HEK293 (cell line): ENCODE data around the gene PNCK.

Experiments
- GLI2 ChIP-seq: fragments of 450-650 bp; formaldehyde crosslinking; IDR thresholded peaks from 2 replicates; pipeline ENCODE4; 2017; ENCODE audit warnings: missing biosample characterization, missing genetic modification characterization, low read depth, borderline replicate concordance
- IKZF3 ChIP-seq: fragments of 450-650 bp; IDR thresholded peaks from 2 replicates; pipeline ENCODE4 v1.5.0; 2018; ENCODE audit warnings: missing biosample characterization, mild to moderate bottlenecking, missing genetic modification characterization, moderate library complexity
- OSR2 ChIP-seq: fragments of 450-650 bp; formaldehyde crosslinking; IDR thresholded peaks from 2 replicates; pipeline ENCODE4 v1.5.1; 2016; ENCODE audit warnings: missing biosample characterization, missing genetic modification characterization
- SALL2 ChIP-seq: fragments of 450-650 bp; formaldehyde crosslinking; IDR thresholded peaks from 2 replicates; pipeline ENCODE4 v1.5.0; 2017; ENCODE audit warnings: missing biosample characterization, mild to moderate bottlenecking, missing genetic modification characterization, borderline replicate concordance
- SCRT2 ChIP-seq: fragments of 450-650 bp; formaldehyde crosslinking; IDR thresholded peaks from 2 replicates; pipeline ENCODE4 v1.5.1; 2016; ENCODE audit warnings: missing biosample characterization, missing genetic modification characterization
- YY1 ChIP-seq: fragments of 450-650 bp; formaldehyde crosslinking; IDR thresholded peaks from 2 replicates; pipeline ENCODE4 v1.5.1; 2018; ENCODE audit warnings: missing biosample characterization, missing genetic modification characterization
- ZIC2 ChIP-seq: fragments of 450-650 bp; formaldehyde crosslinking; IDR thresholded peaks from 2 replicates; pipeline ENCODE4 v1.5.1; 2016; ENCODE audit warnings: missing biosample characterization, missing genetic modification characterization
- ZNF174 ChIP-seq: fragments of 450-650 bp; formaldehyde crosslinking; IDR thresholded peaks from 2 replicates; pipeline ENCODE4 v1.5.0; 2017; ENCODE audit warnings: missing biosample characterization, mild to moderate bottlenecking, missing genetic modification characterization
- ZNF19 ChIP-seq: fragments of 450-650 bp; formaldehyde crosslinking; IDR thresholded peaks from 2 replicates; pipeline ENCODE4; 2016; ENCODE audit warnings: missing biosample characterization, missing genetic modification characterization, low read depth
- ZNF248 ChIP-seq: fragments of 450-650 bp; formaldehyde crosslinking; IDR thresholded peaks from 2 replicates; pipeline ENCODE4 v1.5.1; 2017; ENCODE audit warnings: missing biosample characterization, missing genetic modification characterization
- ZNF274 ChIP-seq, 2 experiments: fragments of 200-500 bp in 1 of 2; fragments of 450-650 bp in 1 of 2; sonication (Bioruptor generic) in 1 of 2; formaldehyde crosslinking in 1 of 2; IDR thresholded peaks; 2 replicates each; pipeline versions ENCODE4 v1.5.1 to v1.6.1; 2014 to 2016; ENCODE audit warnings: borderline replicate concordance in 1 of 2, inconsistent platforms in 1 of 2, low read length in 1 of 2, missing biosample characterization in 1 of 2, missing genetic modification characterization in 1 of 2
- ZNF324 ChIP-seq: fragments of 450-650 bp; formaldehyde crosslinking; IDR thresholded peaks from 2 replicates; pipeline ENCODE4 v1.5.1; 2016; ENCODE audit warnings: missing biosample characterization, missing genetic modification characterization
- ZNF416 ChIP-seq: fragments of 450-650 bp; formaldehyde crosslinking; IDR thresholded peaks from 2 replicates; pipeline ENCODE4 v1.5.1; 2016; ENCODE audit warnings: missing biosample characterization, missing genetic modification characterization
- ZNF473 ChIP-seq: fragments of 450-650 bp; formaldehyde crosslinking; IDR thresholded peaks from 2 replicates; pipeline ENCODE4 v1.5.1; 2017; ENCODE audit warnings: missing biosample characterization, missing genetic modification characterization
- ZNF530 ChIP-seq: fragments of 450-650 bp; formaldehyde crosslinking; IDR thresholded peaks from 2 replicates; pipeline ENCODE4 v1.5.1; 2016; ENCODE audit warnings: low read depth, missing biosample characterization, missing genetic modification characterization
- ZNF549 ChIP-seq: fragments of 450-650 bp; IDR thresholded peaks from 2 replicates; pipeline ENCODE4 v1.5.1; 2018; ENCODE audit warnings: missing biosample characterization, missing genetic modification characterization, mild to moderate bottlenecking, inconsistent platforms, moderate library complexity
- ZNF670 ChIP-seq: fragments of 450-650 bp; formaldehyde crosslinking; IDR thresholded peaks from 2 replicates; pipeline ENCODE4 v1.5.1; 2016; ENCODE audit warnings: missing biosample characterization, missing genetic modification characterization, low read depth
- ZNF768 ChIP-seq: fragments of 450-650 bp; formaldehyde crosslinking; IDR thresholded peaks from 2 replicates; pipeline ENCODE4 v1.5.1; 2018; ENCODE audit warnings: missing biosample characterization, mild to moderate bottlenecking, missing genetic modification characterization
- TF ChIP-seq, protein P1 (sequence below): fragments of 450-650 bp; formaldehyde crosslinking; IDR thresholded peaks from 2 replicates; pipeline ENCODE4 v1.5.1; 2017; ENCODE audit warnings: missing biosample characterization, missing genetic modification characterization
- TF ChIP-seq, protein P2 (sequence below): fragments of 450-650 bp; formaldehyde crosslinking; conservative IDR thresholded peaks from 2 replicates; pipeline ENCODE4 v1.5.1; 2016; ENCODE audit warnings: low read depth, missing biosample characterization, missing genetic modification characterization
- TF ChIP-seq, protein P3 (sequence below): fragments of 450-650 bp; formaldehyde crosslinking; IDR thresholded peaks from 2 replicates; pipeline ENCODE4 v1.5.1; 2016; ENCODE audit warnings: missing biosample characterization, missing genetic modification characterization
- TF ChIP-seq, protein P4 (sequence below): fragments of 450-650 bp; formaldehyde crosslinking; IDR thresholded peaks from 2 replicates; pipeline ENCODE4 v1.5.1; 2017; ENCODE audit warnings: missing biosample characterization, missing genetic modification characterization
- TF ChIP-seq, protein P5 (sequence below): fragments of 450-650 bp; formaldehyde crosslinking; IDR thresholded peaks from 2 replicates; pipeline ENCODE4 v1.5.1; 2017; ENCODE audit warnings: missing biosample characterization, missing genetic modification characterization
- TF ChIP-seq, protein P6 (sequence below): fragments of 450-650 bp; formaldehyde crosslinking; IDR thresholded peaks from 2 replicates; pipeline ENCODE4 v1.5.1; 2016; ENCODE audit warnings: missing biosample characterization, missing genetic modification characterization

The PNCK gene

DNA sequence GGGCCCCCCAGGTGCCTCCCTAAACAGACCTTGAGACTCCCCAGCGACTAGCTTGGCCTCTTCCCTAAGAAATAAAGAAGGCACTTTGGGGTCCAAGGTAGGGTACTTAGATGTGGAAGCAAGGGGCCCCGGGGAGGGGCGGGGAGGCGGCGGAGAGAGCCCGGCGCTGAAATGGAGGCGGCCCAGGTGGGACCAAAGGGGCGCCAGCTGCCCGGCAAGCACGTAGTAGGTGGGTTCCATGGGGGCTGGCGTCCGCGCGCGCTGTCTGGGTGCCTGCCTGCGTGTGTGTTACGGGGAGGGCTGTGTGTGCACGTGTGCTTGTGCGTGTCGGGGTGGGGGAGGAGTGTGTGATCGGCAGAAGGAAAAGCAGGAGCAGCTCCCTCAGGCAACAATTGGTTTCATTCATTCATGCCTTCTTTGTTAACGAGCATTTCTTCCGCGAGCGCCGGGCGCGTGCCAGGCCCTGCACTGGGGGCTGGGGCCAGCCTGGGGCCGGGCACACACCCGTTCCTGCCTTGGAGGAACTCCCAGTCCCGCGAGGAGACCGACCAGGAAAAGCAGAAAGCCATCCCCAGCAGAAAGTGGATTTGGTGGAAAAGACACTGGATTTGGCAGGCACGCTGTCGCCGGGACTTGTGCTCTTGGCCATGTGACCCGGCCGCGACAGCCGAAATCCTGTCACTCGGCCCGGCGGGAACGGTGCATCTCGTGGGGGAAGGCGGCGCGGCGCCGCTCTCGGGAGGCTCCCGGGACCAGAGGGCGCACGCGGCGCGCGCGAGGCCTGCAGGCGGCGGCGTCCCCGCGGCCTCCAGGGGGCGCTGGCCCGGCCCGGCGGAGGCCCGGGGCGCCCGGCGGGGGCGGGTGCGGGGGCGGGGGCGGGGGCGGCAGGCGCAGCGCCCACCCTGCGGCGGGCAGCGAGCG is 29.9 kb downstream of the PNCK start (continued):
- TF ChIP-seq OSR2 (tag by site-specific recombination) (0 out of 2 replicates have a peak, but pooled peaks have one; percentile 30), ZIC2 (no peak), ZNF274 (IDR thresholded peaks at IDR 0.05; ENCODE audit: low read length) (no peak), ZNF274 (tag by site-specific recombination; IDR thresholded peaks at IDR 0.05; ENCODE audit: borderline replicate concordance) (no peak), ZNF670 (no peak), ZNF473 (tag by site-specific recombination) (no peak), ZNF416 (tag by site-specific recombination) (no peak), ZNF549 (no peak), SALL2 (tag by site-specific recombination) (no peak), ZNF19 (tag by site-specific recombination) (no peak), YY1 (tag by site-specific recombination) (no peak), ZNF248 (tag by site-specific recombination) (no peak), IKZF3 (peak; percentile 71), SCRT2 (tag by site-specific recombination) (peak; percentile 8), ZNF324 (no peak), GLI2 (tag by site-specific recombination) (no peak), ZNF174 (no peak), ZNF530 (tag by site-specific recombination) (no peak), ZNF768 (tag by site-specific recombination) (no peak)
- TF ChIP-seq, protein P1, sequence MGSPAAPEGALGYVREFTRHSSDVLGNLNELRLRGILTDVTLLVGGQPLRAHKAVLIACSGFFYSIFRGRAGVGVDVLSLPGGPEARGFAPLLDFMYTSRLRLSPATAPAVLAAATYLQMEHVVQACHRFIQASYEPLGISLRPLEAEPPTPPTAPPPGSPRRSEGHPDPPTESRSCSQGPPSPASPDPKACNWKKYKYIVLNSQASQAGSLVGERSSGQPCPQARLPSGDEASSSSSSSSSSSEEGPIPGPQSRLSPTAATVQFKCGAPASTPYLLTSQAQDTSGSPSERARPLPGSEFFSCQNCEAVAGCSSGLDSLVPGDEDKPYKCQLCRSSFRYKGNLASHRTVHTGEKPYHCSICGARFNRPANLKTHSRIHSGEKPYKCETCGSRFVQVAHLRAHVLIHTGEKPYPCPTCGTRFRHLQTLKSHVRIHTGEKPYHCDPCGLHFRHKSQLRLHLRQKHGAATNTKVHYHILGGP: no peak
- TF ChIP-seq, protein P2, sequence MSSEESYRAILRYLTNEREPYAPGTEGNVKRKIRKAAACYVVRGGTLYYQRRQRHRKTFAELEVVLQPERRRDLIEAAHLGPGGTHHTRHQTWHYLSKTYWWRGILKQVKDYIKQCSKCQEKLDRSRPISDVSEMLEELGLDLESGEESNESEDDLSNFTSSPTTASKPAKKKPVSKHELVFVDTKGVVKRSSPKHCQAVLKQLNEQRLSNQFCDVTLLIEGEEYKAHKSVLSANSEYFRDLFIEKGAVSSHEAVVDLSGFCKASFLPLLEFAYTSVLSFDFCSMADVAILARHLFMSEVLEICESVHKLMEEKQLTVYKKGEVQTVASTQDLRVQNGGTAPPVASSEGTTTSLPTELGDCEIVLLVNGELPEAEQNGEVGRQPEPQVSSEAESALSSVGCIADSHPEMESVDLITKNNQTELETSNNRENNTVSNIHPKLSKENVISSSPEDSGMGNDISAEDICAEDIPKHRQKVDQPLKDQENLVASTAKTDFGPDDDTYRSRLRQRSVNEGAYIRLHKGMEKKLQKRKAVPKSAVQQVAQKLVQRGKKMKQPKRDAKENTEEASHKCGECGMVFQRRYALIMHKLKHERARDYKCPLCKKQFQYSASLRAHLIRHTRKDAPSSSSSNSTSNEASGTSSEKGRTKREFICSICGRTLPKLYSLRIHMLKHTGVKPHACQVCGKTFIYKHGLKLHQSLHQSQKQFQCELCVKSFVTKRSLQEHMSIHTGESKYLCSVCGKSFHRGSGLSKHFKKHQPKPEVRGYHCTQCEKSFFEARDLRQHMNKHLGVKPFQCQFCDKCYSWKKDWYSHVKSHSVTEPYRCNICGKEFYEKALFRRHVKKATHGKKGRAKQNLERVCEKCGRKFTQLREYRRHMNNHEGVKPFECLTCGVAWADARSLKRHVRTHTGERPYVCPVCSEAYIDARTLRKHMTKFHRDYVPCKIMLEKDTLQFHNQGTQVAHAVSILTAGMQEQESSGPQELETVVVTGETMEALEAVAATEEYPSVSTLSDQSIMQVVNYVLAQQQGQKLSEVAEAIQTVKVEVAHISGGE: no peak
- TF ChIP-seq, protein P3, sequence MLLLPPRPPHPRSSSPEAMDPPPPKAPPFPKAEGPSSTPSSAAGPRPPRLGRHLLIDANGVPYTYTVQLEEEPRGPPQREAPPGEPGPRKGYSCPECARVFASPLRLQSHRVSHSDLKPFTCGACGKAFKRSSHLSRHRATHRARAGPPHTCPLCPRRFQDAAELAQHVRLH (tag by site-specific recombination): no peak
- TF ChIP-seq, protein P4, sequence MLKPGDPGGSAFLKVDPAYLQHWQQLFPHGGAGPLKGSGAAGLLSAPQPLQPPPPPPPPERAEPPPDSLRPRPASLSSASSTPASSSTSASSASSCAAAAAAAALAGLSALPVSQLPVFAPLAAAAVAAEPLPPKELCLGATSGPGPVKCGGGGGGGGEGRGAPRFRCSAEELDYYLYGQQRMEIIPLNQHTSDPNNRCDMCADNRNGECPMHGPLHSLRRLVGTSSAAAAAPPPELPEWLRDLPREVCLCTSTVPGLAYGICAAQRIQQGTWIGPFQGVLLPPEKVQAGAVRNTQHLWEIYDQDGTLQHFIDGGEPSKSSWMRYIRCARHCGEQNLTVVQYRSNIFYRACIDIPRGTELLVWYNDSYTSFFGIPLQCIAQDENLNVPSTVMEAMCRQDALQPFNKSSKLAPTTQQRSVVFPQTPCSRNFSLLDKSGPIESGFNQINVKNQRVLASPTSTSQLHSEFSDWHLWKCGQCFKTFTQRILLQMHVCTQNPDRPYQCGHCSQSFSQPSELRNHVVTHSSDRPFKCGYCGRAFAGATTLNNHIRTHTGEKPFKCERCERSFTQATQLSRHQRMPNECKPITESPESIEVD (tag by site-specific recombination): no peak
- TF ChIP-seq, protein P5, sequence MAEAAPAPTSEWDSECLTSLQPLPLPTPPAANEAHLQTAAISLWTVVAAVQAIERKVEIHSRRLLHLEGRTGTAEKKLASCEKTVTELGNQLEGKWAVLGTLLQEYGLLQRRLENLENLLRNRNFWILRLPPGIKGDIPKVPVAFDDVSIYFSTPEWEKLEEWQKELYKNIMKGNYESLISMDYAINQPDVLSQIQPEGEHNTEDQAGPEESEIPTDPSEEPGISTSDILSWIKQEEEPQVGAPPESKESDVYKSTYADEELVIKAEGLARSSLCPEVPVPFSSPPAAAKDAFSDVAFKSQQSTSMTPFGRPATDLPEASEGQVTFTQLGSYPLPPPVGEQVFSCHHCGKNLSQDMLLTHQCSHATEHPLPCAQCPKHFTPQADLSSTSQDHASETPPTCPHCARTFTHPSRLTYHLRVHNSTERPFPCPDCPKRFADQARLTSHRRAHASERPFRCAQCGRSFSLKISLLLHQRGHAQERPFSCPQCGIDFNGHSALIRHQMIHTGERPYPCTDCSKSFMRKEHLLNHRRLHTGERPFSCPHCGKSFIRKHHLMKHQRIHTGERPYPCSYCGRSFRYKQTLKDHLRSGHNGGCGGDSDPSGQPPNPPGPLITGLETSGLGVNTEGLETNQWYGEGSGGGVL: no peak; the same call in 1 of the 2 replicates
- TF ChIP-seq, protein P6, sequence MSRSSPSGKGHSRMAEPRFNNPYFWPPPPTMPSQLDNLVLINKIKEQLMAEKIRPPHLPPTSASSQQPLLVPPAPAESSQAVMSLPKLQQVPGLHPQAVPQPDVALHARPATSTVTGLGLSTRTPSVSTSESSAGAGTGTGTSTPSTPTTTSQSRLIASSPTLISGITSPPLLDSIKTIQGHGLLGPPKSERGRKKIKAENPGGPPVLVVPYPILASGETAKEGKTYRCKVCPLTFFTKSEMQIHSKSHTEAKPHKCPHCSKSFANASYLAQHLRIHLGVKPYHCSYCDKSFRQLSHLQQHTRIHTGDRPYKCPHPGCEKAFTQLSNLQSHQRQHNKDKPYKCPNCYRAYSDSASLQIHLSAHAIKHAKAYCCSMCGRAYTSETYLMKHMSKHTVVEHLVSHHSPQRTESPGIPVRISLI (tag by site-specific recombination): no peak
